GM12878 (cell line): ENCODE data around the gene TWIST1. TPM values are rescaled to one million over a fixed set of nuclear protein-coding genes. Genes with fewer than 3 reads are reported as not detected.
A peak's percentile ranks its signal among the peaks of the same experiment; 100 is the strongest.

Experiments
- ATAC-seq: fragments of 200-7000 bp; cut with Tn5 transposase; 3 replicates; pipeline ENCODE4 v1.9.1; 2020; ENCODE audit warnings: mild to moderate bottlenecking, moderate library complexity
- BruUV-seq: library from RNA; stranded (reverse); fragments of 400-500 nt; replicated peaks from 2 replicates; lab custom pipeline; 2021; lab: Mats Ljungman, UMichigan
- CTCF ChIA-PET: fragments of 300-600 bp; sonication (Branson Sonifier 250); formaldehyde crosslinking; extraction: SDS; loops from one replicate; lab custom pipeline; 2021; ENCODE audit warnings: inconsistent platforms; lab: Yijun Ruan, JAX
- POLR2A ChIA-PET: fragments of 350-600 bp; formaldehyde crosslinking; extraction: SDS; loops from one replicate; lab custom pipeline; 2021; ENCODE audit warnings: inconsistent platforms; lab: Charles Lee
- RAD21 ChIA-PET: fragments of 300-600 bp; sonication (Branson Sonifier 250); formaldehyde crosslinking; loops from one replicate; lab custom pipeline; 2023; ENCODE audit warnings: antibody characterized with exemption; ENCODE audit not compliant: unreplicated experiment; lab: Charles Lee
- SMC1A ChIA-PET: fragments of 300-600 bp; sonication (Branson Sonifier 250); formaldehyde crosslinking; loops from one replicate; lab custom pipeline; 2023; ENCODE audit not compliant: unreplicated experiment, uncharacterized antibody; lab: Charles Lee
- DNase-seq: peaks from one replicate; pipeline ENCODE4 v3.0.0-alpha.2; 2011; ENCODE audit warnings: low read depth, low spot score
- FAIRE-seq: peaks from 3 replicates; lab custom pipeline; 2011; peaks lifted over from hg19 to GRCh38; lab: Jason Lieb, UNC
- H2AFZ ChIP-seq: 2 replicates; pipeline ENCODE4 v1.6.0; 2011; ENCODE audit warnings: low read depth, low read length, control low read depth; ENCODE audit not compliant: control insufficient read depth
- H3K27ac ChIP-seq: 2 replicates; pipeline ENCODE4 v1.5.1; 2011; ENCODE audit warnings: control low read depth; ENCODE audit not compliant: control insufficient read depth, insufficient read depth
- H3K27me3 ChIP-seq, 2 experiments: replicated peaks in 1 of 2; 2 replicates each; pipeline versions ENCODE4 v1.6.0 to v1.6.1; 2011; ENCODE audit warnings: low read length in 1 of 2; ENCODE audit not compliant: control insufficient read depth in 2 of 2, insufficient read depth in 2 of 2
- H3K36me3 ChIP-seq, 2 experiments: 2 replicates each; pipeline ENCODE4 v1.5.1; 2011; ENCODE audit warnings: low read length in 1 of 2; ENCODE audit not compliant: control insufficient read depth in 2 of 2, insufficient read depth in 2 of 2
- H3K4me1 ChIP-seq: 2 replicates; pipeline ENCODE4 v1.6.1; 2011; ENCODE audit warnings: mild to moderate bottlenecking, low read length, moderate library complexity, mixed read lengths; ENCODE audit not compliant: control insufficient read depth, insufficient read depth
- H3K4me2 ChIP-seq: 2 replicates; pipeline ENCODE4 v1.6.0; 2011; ENCODE audit warnings: control low read depth; ENCODE audit not compliant: control insufficient read depth, insufficient read depth
- H3K4me3 ChIP-seq: fragments of 200-600 bp; sonication (generic); 2 replicates; pipeline ENCODE4 v1.5.1; 2016
- H3K79me2 ChIP-seq: 2 replicates; pipeline ENCODE4 v1.6.0; 2011; ENCODE audit warnings: low read length; ENCODE audit not compliant: control insufficient read depth, insufficient read depth
- H3K9ac ChIP-seq: 2 replicates; pipeline ENCODE4 v1.8.0; 2011; ENCODE audit warnings: low read length, control low read depth, mixed read lengths; ENCODE audit not compliant: control insufficient read depth, insufficient read depth
- H3K9me3 ChIP-seq: replicated peaks from 3 replicates; pipeline ENCODE4 v1.5.1; 2011; ENCODE audit warnings: mild to moderate bottlenecking, low read length; ENCODE audit not compliant: control insufficient read depth, insufficient read depth
- H4K20me1 ChIP-seq: 2 replicates; pipeline ENCODE4 v1.6.0; 2011; ENCODE audit not compliant: control insufficient read depth, insufficient read depth
- BHLHE40 ChIP-seq, 2 experiments: fragments of 450-650 bp in 1 of 2; IDR thresholded peaks; 2 replicates each; pipeline ENCODE4 v1.6.1; 2011 to 2017; ENCODE audit warnings: low read depth in 2 of 2, borderline replicate concordance in 1 of 2, improper control_type of control experiment in 1 of 2, low read length in 1 of 2, mild to moderate bottlenecking in 1 of 2
- NFIC ChIP-seq: IDR thresholded peaks from 2 replicates; pipeline ENCODE4 v1.6.1; 2012; ENCODE audit warnings: low read depth, mild to moderate bottlenecking, inconsistent platforms, low read length, moderate library complexity
- PRDM15 ChIP-seq: fragments of 450-650 bp; formaldehyde crosslinking; IDR thresholded peaks from 2 replicates; pipeline ENCODE4 v1.4.0; 2020; ENCODE audit warnings: mild to moderate bottlenecking, moderate library complexity
- RFX5 ChIP-seq: IDR thresholded peaks from 2 replicates; pipeline ENCODE4 v1.6.1; 2011; ENCODE audit warnings: low read depth, low read length, improper control_type of control experiment
- SMAD5 ChIP-seq: IDR thresholded peaks from 2 replicates; pipeline ENCODE4 v1.6.1; 2016; ENCODE audit warnings: antibody characterized with exemption, low read depth
- SUZ12 ChIP-seq: fragments of 200-600 bp; sonication (generic); IDR thresholded peaks from one replicate; pipeline ENCODE4 v1.6.1; 2018; ENCODE audit warnings: antibody characterized with exemption, mild to moderate bottlenecking; ENCODE audit not compliant: unreplicated experiment
- TCF3 ChIP-seq: IDR thresholded peaks from 2 replicates; pipeline ENCODE4 v1.6.1; 2012; ENCODE audit warnings: low read depth, mild to moderate bottlenecking, low read length, borderline replicate concordance; ENCODE audit not compliant: insufficient read depth
- whole genome bisulfite sequencing: methylation state at CpG from one replicate; pipeline ENCODE4 v1.1.6; 2016; ENCODE audit warnings: low lambda C conversion rate; ENCODE audit not compliant: insufficient replicate concordance, insufficient coverage; ENCODE audit errors: missing lambda C conversion rate; 5-methylcytosine and 5-hydroxymethylcytosine counted together
- in situ Hi-C: fragments of 300-500 bp; cut with MboI; formaldehyde crosslinking; loops from 9 replicates; pipeline ENCODE4 v1.14.3; 2018; ENCODE audit warnings: mixed read lengths
- intact Hi-C: fragments of 100-400 bp; cut with micrococcal nuclease; formaldehyde crosslinking; loops from one replicate; pipeline ENCODE4 v1.14.2; 2022; ENCODE audit not compliant: unreplicated experiment
- polyA plus RNA-seq, 11 experiments: library from polyadenylated mRNA; depleted of rRNA in 4 of 11; unstranded in 6 of 11; stranded (reverse) in 5 of 11; fragments of >200 nt; fragmentation: Nextera tagmentation in 4 of 11; fragmentation: Illumina TruSeq in 1 of 11; extraction: Ambion mirVana in 4 of 11; extraction: Trizol in 1 of 11; gene quantifications; 1 replicate in 1 of 11; 2 replicates in 10 of 11; pipeline versions ENCODE4 v1.2.1 to v1.2.3, GENCODE V29; 2011 to 2016; ENCODE audit warnings: inconsistent platforms in 2 of 11, missing spikeins in 2 of 11, low read depth in 1 of 11
- total RNA-seq, 4 experiments: library from RNA; depleted of rRNA in 3 of 4; stranded (reverse); fragments of >200 nt in 3 of 4; fragmentation: Illumina TruSeq in 1 of 4; extraction: Trizol in 1 of 4; gene quantifications; 2 replicates each; pipeline versions ENCODE4 v1.2.1 to v1.2.3, GENCODE V29; 2013 to 2021
- TF ChIP-seq, protein P1 (sequence below): IDR thresholded peaks from 2 replicates; pipeline ENCODE4 v1.6.1; 2012; ENCODE audit warnings: mild to moderate bottlenecking, low read depth, low read length
- TF ChIP-seq, protein P2 (sequence below): fragments of 450-650 bp; IDR thresholded peaks from 2 replicates; pipeline ENCODE4 v1.6.1; 2018; ENCODE audit warnings: borderline replicate concordance, mild to moderate bottlenecking; ENCODE audit not compliant: partially characterized antibody

TWIST1 gene
- total and polyA plus RNA-seq, 10 of the 15 experiments (the other 5 are each of a cell fraction or from before 2014, with no cell fraction given), result not detected

DNA sequence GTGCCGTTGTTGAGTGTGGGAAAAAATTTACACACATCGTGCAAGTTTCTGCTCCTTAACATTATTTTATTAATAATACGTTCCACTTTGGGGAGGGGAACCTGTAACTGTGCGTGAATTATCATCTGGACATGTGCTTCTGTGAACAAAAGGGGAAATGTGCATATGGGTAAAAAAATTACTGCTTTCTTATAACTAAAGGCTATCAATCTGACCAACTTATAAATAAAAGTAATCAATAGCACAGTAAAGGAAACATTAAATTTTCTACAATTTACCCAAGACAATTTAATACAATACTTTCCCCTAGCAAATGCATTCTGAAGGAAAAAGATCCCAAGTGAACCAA, 4.5 kb downstream of the TWIST1 start (continued):
- TF ChIP-seq, protein P1, sequence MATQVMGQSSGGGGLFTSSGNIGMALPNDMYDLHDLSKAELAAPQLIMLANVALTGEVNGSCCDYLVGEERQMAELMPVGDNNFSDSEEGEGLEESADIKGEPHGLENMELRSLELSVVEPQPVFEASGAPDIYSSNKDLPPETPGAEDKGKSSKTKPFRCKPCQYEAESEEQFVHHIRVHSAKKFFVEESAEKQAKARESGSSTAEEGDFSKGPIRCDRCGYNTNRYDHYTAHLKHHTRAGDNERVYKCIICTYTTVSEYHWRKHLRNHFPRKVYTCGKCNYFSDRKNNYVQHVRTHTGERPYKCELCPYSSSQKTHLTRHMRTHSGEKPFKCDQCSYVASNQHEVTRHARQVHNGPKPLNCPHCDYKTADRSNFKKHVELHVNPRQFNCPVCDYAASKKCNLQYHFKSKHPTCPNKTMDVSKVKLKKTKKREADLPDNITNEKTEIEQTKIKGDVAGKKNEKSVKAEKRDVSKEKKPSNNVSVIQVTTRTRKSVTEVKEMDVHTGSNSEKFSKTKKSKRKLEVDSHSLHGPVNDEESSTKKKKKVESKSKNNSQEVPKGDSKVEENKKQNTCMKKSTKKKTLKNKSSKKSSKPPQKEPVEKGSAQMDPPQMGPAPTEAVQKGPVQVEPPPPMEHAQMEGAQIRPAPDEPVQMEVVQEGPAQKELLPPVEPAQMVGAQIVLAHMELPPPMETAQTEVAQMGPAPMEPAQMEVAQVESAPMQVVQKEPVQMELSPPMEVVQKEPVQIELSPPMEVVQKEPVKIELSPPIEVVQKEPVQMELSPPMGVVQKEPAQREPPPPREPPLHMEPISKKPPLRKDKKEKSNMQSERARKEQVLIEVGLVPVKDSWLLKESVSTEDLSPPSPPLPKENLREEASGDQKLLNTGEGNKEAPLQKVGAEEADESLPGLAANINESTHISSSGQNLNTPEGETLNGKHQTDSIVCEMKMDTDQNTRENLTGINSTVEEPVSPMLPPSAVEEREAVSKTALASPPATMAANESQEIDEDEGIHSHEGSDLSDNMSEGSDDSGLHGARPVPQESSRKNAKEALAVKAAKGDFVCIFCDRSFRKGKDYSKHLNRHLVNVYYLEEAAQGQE, result no peak

DNA sequence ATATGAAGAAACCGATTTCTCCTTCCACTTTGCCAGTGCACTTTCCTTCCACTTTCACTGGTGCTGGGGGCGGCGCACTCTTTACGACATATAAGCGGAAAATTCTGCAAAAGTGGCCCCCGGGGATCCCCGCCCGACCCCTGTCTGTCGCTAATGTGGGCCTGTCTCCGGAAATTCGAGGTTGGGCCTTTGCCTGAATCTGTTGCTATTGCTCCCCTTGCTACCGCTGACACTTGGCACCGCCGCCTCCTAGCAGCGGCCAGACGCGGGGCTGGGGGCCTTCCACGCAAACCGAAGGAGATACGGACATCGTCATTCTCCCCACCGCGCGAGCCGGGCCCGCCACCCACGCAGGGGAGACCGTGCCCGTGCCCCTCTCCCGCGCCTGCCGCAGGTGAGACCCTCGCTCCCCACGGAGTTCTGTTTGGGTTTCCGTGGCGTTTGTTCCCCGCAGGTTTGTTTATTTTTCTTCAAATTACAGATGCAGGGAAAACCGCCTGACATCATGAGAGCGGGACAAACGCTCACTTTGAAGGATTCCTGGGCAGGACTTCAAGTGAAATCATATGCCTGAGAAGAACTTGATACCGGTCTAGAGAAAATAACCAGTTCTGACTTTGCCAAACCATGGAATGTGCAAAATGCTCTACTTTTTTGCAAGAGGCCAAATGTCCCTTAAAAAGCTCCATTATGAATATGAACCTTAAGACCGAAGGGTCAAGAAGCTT, 5.0 kb downstream of the TWIST1 start:
- no peaks in the 10 kb centered on the region for H3K79me2 ChIP-seq
- H2AFZ ChIP-seq, result no peak overlapping the region
- no peaks in the 10 kb centered on the region for H3K36me3 ChIP-seq
- FAIRE-seq, result no peak
- in situ Hi-C loops, result loop anchor here (25.0 kb wide), 1 partner anchor 550 kb away; no protein-coding TSS in a partner anchor
- H3K4me1 ChIP-seq, result no peaks in the 10 kb centered on the region; the same call in 1 of the 2 replicates
- SMC1A ChIA-PET, result no interaction called here
- intact Hi-C loops, result no loop called here
- BruUV-seq, result no TSS peak
- WGBS, result 38% methylated on average over 42 of the region's 42 CpGs
- H3K9ac ChIP-seq, result no peak overlapping the region
- H3K27me3 ChIP-seq, result peaks cover 4 to 28% of the 10 kb centered on the region in 2 experiments; a peak in 3 of 4 replicates
- no peaks in the 10 kb centered on the region for H4K20me1 ChIP-seq
- POLR2A ChIA-PET, result no interaction called here
- ATAC-seq, result no peak
- no peak overlapping the region for H3K4me2 ChIP-seq
- CTCF ChIA-PET, result no interaction called here
- H3K27ac ChIP-seq, result no peak overlapping the region
- DNase-seq, result no peak
- H3K4me3 ChIP-seq, result no peak overlapping the region
- H3K9me3 ChIP-seq, result no peaks in the 10 kb centered on the region; the same call in 2 of the 3 replicates
- RAD21 ChIA-PET, result no interaction called here
- TF ChIP-seq PRDM15 (CRISPR knock-in tag) (no peak), NFIC (no peak), SUZ12 (peak; percentile 76), RFX5 (no peak), SMAD5 (no peak), BHLHE40 (IDR thresholded peaks at IDR 0.05; ENCODE audit: borderline replicate concordance in 1 of 2, low read depth in 2 of 2, low read length in 1 of 2) (no peak), TCF3 (no peak)
- TF ChIP-seq, protein P2, sequence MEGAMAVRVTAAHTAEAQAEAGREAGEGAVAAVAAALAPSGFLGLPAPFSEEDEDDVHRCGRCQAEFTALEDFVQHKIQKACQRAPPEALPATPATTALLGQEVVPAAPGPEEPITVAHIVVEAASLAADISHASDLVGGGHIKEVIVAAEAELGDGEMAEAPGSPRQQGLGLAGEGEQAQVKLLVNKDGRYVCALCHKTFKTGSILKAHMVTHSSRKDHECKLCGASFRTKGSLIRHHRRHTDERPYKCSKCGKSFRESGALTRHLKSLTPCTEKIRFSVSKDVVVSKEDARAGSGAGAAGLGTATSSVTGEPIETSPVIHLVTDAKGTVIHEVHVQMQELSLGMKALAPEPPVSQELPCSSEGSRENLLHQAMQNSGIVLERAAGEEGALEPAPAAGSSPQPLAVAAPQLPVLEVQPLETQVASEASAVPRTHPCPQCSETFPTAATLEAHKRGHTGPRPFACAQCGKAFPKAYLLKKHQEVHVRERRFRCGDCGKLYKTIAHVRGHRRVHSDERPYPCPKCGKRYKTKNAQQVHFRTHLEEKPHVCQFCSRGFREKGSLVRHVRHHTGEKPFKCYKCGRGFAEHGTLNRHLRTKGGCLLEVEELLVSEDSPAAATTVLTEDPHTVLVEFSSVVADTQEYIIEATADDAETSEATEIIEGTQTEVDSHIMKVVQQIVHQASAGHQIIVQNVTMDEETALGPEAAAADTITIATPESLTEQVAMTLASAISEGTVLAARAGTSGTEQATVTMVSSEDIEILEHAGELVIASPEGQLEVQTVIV, result no peak
